HepG2 (cell line): Measurements from ENCODE around the gene C1QTNF1. TPM values are rescaled to one million over a fixed set of nuclear protein-coding genes. Genes with fewer than 3 reads are reported as not detected.

Experiments used
- ATAC-seq: fragments of 200-7000 bp; cut with Tn5 transposase; 3 replicates; pipeline ENCODE4 v1.9.1; 2020; ENCODE audit warnings: mild to moderate bottlenecking, moderate library complexity
- BruUV-seq: library from RNA; stranded (reverse); fragments of 400-500 nt; replicated peaks from 2 replicates; lab custom pipeline; 2021; lab: Mats Ljungman, UMichigan
- CTCF ChIA-PET: fragments of 300-600 bp; formaldehyde crosslinking; extraction: SDS; loops from one replicate; lab custom pipeline; 2021; ENCODE audit warnings: low total read pairs, inconsistent platforms, low intra/inter-chr PET ratio; lab: Yijun Ruan, JAX
- POLR2A ChIA-PET: fragments of 350-600 bp; sonication (Branson Sonifier 250); formaldehyde crosslinking; loops from one replicate; lab custom pipeline; 2020; ENCODE audit warnings: antibody characterized with exemption, inconsistent platforms; lab: Yijun Ruan, JAX
- DNase-seq: peaks from one replicate; pipeline ENCODE4 v3.0.0-alpha.2; 2015; ENCODE audit warnings: low spot score
- FAIRE-seq: peaks from 3 replicates; lab custom pipeline; 2011; peaks lifted over from hg19 to GRCh38; lab: Jason Lieb, UNC
- H2AFZ ChIP-seq: one replicate; pipeline ENCODE4 v1.6.1; 2011; ENCODE audit warnings: low read length, inconsistent platforms
- H3K27ac ChIP-seq: fragments of 300-600 bp; 3 replicates; pipeline ENCODE4 v1.8.0; 2011; ENCODE audit warnings: mixed run types, mild to moderate bottlenecking, mixed read lengths, low read length, inconsistent platforms; ENCODE audit not compliant: insufficient read depth; ENCODE audit errors: extremely low read length
- H3K27me3 ChIP-seq, 2 experiments: fragments of 200-600 bp in 1 of 2; 2 replicates in 1 of 2; 3 replicates in 1 of 2; pipeline versions ENCODE4 v1.6.0 to v1.8.0; 2011; ENCODE audit warnings: low read length in 2 of 2, mild to moderate bottlenecking in 2 of 2, moderate library complexity in 2 of 2, inconsistent platforms in 1 of 2; ENCODE audit not compliant: insufficient read depth in 2 of 2, control insufficient read depth in 1 of 2
- H3K36me3 ChIP-seq, 2 experiments: fragments of 200-600 bp in 1 of 2; replicated peaks in 1 of 2; 2 replicates in 1 of 2; 3 replicates in 1 of 2; pipeline versions ENCODE4 v1.5.1 to v1.8.0; 2011; ENCODE audit warnings: low read length in 2 of 2, inconsistent platforms in 1 of 2; ENCODE audit not compliant: insufficient read depth in 2 of 2, control insufficient read depth in 1 of 2
- H3K4me1 ChIP-seq: 2 replicates; pipeline ENCODE4 v1.5.1; 2012; ENCODE audit warnings: low read length, inconsistent platforms; ENCODE audit not compliant: insufficient read depth
- H3K4me2 ChIP-seq: 2 replicates; pipeline ENCODE4 v1.6.0; 2011; ENCODE audit warnings: low read depth, low read length, inconsistent platforms
- H3K4me3 ChIP-seq, 3 experiments: fragments of 200-600 bp in 1 of 3; sonication (generic), shearing (Covaris generic) in 1 of 3; replicated peaks in 1 of 3; 2 replicates each; pipeline ENCODE4 v1.5.1; 2011 to 2016; ENCODE audit warnings: low read length in 3 of 3, inconsistent platforms in 2 of 3, low read depth in 2 of 3, mild to moderate bottlenecking in 2 of 3, control low read depth in 1 of 3, mixed read lengths in 1 of 3; ENCODE audit not compliant: insufficient read depth in 1 of 3
- H3K79me2 ChIP-seq: one replicate; pipeline ENCODE4 v1.6.1; 2011; ENCODE audit warnings: low read length, inconsistent platforms; ENCODE audit not compliant: insufficient read depth
- H3K9ac ChIP-seq: 2 replicates; pipeline ENCODE4 v1.6.0; 2011; ENCODE audit warnings: mild to moderate bottlenecking, low read depth, low read length, inconsistent platforms; ENCODE audit not compliant: insufficient read depth
- H3K9me3 ChIP-seq: 2 replicates; pipeline ENCODE4 v1.5.1; 2012; ENCODE audit warnings: mild to moderate bottlenecking, low read length
- H4K20me1 ChIP-seq: 2 replicates; pipeline ENCODE4 v1.6.0; 2011; ENCODE audit warnings: inconsistent platforms, mild to moderate bottlenecking, low read length, moderate library complexity; ENCODE audit not compliant: insufficient read depth
- AKNA ChIP-seq: sonication (generic); formaldehyde crosslinking; IDR thresholded peaks from 2 replicates; pipeline ENCODE4 v1.4.0; 2020; ENCODE audit warnings: missing genetic modification reagents, borderline replicate concordance
- BRD4 ChIP-seq: sonication (generic); formaldehyde crosslinking; IDR thresholded peaks from 2 replicates; pipeline ENCODE4 v1.4.0; 2020; ENCODE audit warnings: missing genetic modification reagents
- GFI1 ChIP-seq: sonication (generic); formaldehyde crosslinking; IDR thresholded peaks from 2 replicates; pipeline ENCODE4 v1.5.0; 2020; ENCODE audit warnings: missing genetic modification reagents, mild to moderate bottlenecking, borderline replicate concordance
- JUNB ChIP-seq: sonication (generic); formaldehyde crosslinking; IDR thresholded peaks from 2 replicates; pipeline ENCODE4 v1.8.0; 2022; ENCODE audit warnings: missing genetic modification reagents, mild to moderate bottlenecking, borderline replicate concordance
- SMYD3 ChIP-seq: sonication (generic); formaldehyde crosslinking; IDR thresholded peaks from 2 replicates; pipeline ENCODE4 v1.8.1; 2023; ENCODE audit warnings: mild to moderate bottlenecking, missing genetic modification reagents
- ZNF329 ChIP-seq: sonication (generic); formaldehyde crosslinking; IDR thresholded peaks from 2 replicates; pipeline ENCODE4 v1.9.0; 2021; ENCODE audit warnings: low read depth, mild to moderate bottlenecking, missing genetic modification reagents
- ZNF609 ChIP-seq: sonication (generic); formaldehyde crosslinking; IDR thresholded peaks from 2 replicates; pipeline ENCODE4 v1.4.0; 2020; ENCODE audit warnings: mild to moderate bottlenecking, missing genetic modification reagents, borderline replicate concordance
- WGBS: methylation state at CpG from one replicate; pipeline ENCODE4 v1.1.6; 2017; ENCODE audit warnings: low lambda C conversion rate; 5-methylcytosine and 5-hydroxymethylcytosine counted together
- in situ Hi-C: cut with HindIII; loops from 2 replicates; pipeline ENCODE4 v1.10.0; 2017; ENCODE audit warnings: low pct_unique_long_range_greater_than_20kb; ENCODE audit not compliant: extremely low pct_ligation_motif_present
- intact Hi-C: fragments of 100-400 bp; cut with micrococcal nuclease; formaldehyde crosslinking; loops from one replicate; pipeline ENCODE4 v1.10.0; 2022; ENCODE audit not compliant: unreplicated experiment
- polyA plus RNA-seq, 8 experiments: library from polyadenylated mRNA; depleted of rRNA in 3 of 8; stranded (reverse) in 7 of 8; unstranded in 1 of 8; fragments of >200 nt; fragmentation: Illumina TruSeq in 4 of 8; extraction: Trizol in 4 of 8; gene quantifications; 2 replicates each; pipeline versions ENCODE4 v1.2.1 to v1.2.3, GENCODE V29; 2011 to 2016; ENCODE audit warnings: low read depth in 4 of 8, missing spikeins in 1 of 8, mixed read lengths in 1 of 8; ENCODE audit not compliant: insufficient read depth in 1 of 8
- total RNA-seq, 5 experiments: library from RNA; depleted of rRNA; stranded (reverse); fragments of >200 nt; fragmentation: Illumina TruSeq; extraction: Trizol; gene quantifications; 2 replicates each; pipeline ENCODE4 v1.2.3, GENCODE V29; 2016; ENCODE audit warnings: low read depth in 1 of 5
- TF ChIP-seq, protein P1 (sequence below): sonication (generic); formaldehyde crosslinking; IDR thresholded peaks from 2 replicates; pipeline ENCODE4 v1.5.1; 2020; ENCODE audit warnings: missing genetic modification reagents, mild to moderate bottlenecking, borderline replicate concordance

C1QTNF1 gene
- total and polyA plus RNA-seq, 2 of the 13 experiments (the other 11 are each of a cell fraction or from before 2014, with no cell fraction given), result 0.18 to 0.86 TPM

- H2AFZ ChIP-seq, result no peak within 1 kb of the TSS
- TSS peak; percentile 99 for BruUV-seq
- no peak for TF ChIP-seq AKNA (CRISPR knock-in tag)
- TF ChIP-seq GFI1 (CRISPR knock-in tag), result no peak
- peak; percentile 69; the same call in 1 of the 2 replicates for TF ChIP-seq ZNF329 (CRISPR knock-in tag)
- peak; percentile 12 for TF ChIP-seq ZNF609 (CRISPR knock-in tag)
- TF ChIP-seq, protein P1, sequence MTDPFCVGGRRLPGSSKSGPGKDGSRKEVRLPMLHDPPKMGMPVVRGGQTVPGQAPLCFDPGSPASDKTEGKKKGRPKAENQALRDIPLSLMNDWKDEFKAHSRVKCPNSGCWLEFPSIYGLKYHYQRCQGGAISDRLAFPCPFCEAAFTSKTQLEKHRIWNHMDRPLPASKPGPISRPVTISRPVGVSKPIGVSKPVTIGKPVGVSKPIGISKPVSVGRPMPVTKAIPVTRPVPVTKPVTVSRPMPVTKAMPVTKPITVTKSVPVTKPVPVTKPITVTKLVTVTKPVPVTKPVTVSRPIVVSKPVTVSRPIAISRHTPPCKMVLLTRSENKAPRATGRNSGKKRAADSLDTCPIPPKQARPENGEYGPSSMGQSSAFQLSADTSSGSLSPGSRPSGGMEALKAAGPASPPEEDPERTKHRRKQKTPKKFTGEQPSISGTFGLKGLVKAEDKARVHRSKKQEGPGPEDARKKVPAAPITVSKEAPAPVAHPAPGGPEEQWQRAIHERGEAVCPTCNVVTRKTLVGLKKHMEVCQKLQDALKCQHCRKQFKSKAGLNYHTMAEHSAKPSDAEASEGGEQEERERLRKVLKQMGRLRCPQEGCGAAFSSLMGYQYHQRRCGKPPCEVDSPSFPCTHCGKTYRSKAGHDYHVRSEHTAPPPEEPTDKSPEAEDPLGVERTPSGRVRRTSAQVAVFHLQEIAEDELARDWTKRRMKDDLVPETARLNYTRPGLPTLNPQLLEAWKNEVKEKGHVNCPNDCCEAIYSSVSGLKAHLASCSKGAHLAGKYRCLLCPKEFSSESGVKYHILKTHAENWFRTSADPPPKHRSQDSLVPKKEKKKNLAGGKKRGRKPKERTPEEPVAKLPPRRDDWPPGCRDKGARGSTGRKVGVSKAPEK (CRISPR knock-in tag), result no peak
- TF ChIP-seq SMYD3, result no peak
- no peak for TF ChIP-seq JUNB (CRISPR knock-in tag)
- peak; percentile 72; the same call in 1 of the 2 replicates for TF ChIP-seq BRD4 (CRISPR knock-in tag)
Observed at GRCh38 chr17:78979780-78980623, 44.0 kb upstream of the C1QTNF1 start, which contains the start of gene LGALS3BP. TSS of gene LGALS3BP (minus strand) at chr17:78979923. CDS start at chr17:78977191, 2,732 bp downstream.

More at GRCh38 chr17:78979780-78980623, 44.0 kb upstream of the C1QTNF1 start, which contains the start of gene LGALS3BP:
- 0% methylated on average over 13 of the region's 16 CpGs for WGBS
- peaks cover 23% of the 10 kb centered on the region for H3K79me2 ChIP-seq
- H4K20me1 ChIP-seq, result peaks cover 14% of the 10 kb centered on the region; the same call in 1 of the 2 replicates
- H3K27ac ChIP-seq, result peak within 1 kb of the TSS; percentile 88
- in situ Hi-C loops (no loop called here), intact Hi-C loops (loop anchor here (2.0 kb wide), 1 partner anchor 29 kb away; the partner anchor contains the start of gene CANT1)
- peaks cover 6 to 27% of the 10 kb centered on the region in 2 experiments for H3K36me3 ChIP-seq
- DNase-seq (peak; percentile 97), ATAC-seq (peak; percentile 92), FAIRE-seq (peak; percentile 100)
- POLR2A ChIA-PET, result interaction anchor here (0.6 to 4.6 kb wide), 33 partner anchors 9 to 857 kb away, joined by 3 to 51 read pairs (median 5); partner anchors contain the start of genes CANT1, ENGASE and USP36
- CTCF ChIA-PET, result interaction anchor here (0.9 kb wide), 1 partner anchor 9 kb away, joined by 4 read pairs; no protein-coding TSS in a partner anchor
- peak within 1 kb of the TSS; percentile 96 for H3K4me2 ChIP-seq
- H3K9ac ChIP-seq, result peak within 1 kb of the TSS; percentile 90
- H3K27me3 ChIP-seq, result no peaks in the 10 kb centered on the region; a peak in 1 of 5 replicates
- no peaks in the 10 kb centered on the region for H3K9me3 ChIP-seq
- peak within 1 kb of the TSS; percentile 73 to 84 (median 81) for H3K4me3 ChIP-seq
- peaks cover 55% of the 10 kb centered on the region for H3K4me1 ChIP-seq
